Measurements from ENCODE around the gene CLDN9. TPM values are rescaled to one million over a fixed set of nuclear protein-coding genes. Genes with fewer than 3 reads are reported as not detected.

CLDN9 gene
- total RNA-seq, 2 experiments from 2014 or later: not detected

GRCh38 chr16:3059041-3059722 is 46.5 kb downstream of the CLDN9 start:
- H3K27ac ChIP-seq (ENCODE audit: low read depth in 1 of 2, low read length in 2 of 2): peak overlapping the region; percentile 72 to 74
- H3K9me3 ChIP-seq (ENCODE audit: control insufficient read depth in 1 of 2, insufficient read depth in 1 of 2, low read length in 2 of 2): no peaks in the 10 kb centered on the region
- Mint-ChIP-seq H3K27ac (peak overlapping the region; percentile 83), H3K4me1 (ENCODE audit: low read depth) (peaks cover 60% of the 10 kb centered on the region), H3K36me3 (ENCODE audit: low read depth) (peaks cover 18% of the 10 kb centered on the region), H3K9me3 (no peaks in the 10 kb centered on the region), H3K27me3 (no peaks in the 10 kb centered on the region), H3K4me3 (peak overlapping the region; percentile 95)
- ChIA-PET POLR2A (interaction anchor here (0.9 to 5.4 kb wide), 18 partner anchors 9 to 140 kb away, joined by 3 to 70 read pairs (median 5); partner anchors contain the start of genes ZNF213 and ZSCAN10), CTCF (interaction anchor here (0.7 to 3.1 kb wide), 29 partner anchors 11 to 224 kb away, joined by 3 to 62 read pairs (median 5); partner anchors contain the start of genes TNFRSF12A and ZNF213)
- peaks cover 84% of the 10 kb centered on the region for H3K4me1 ChIP-seq (ENCODE audit: insufficient read depth, low read length)
- DNase-seq: peak; percentile 70 to 95 (median 86)
- no peaks in the 10 kb centered on the region for H3K27me3 ChIP-seq (ENCODE audit: control insufficient read depth in 1 of 2, insufficient read depth in 2 of 2, low read length in 2 of 2)
- TF ChIP-seq CTCF (IDR thresholded peaks at IDR 0.05): peak; percentile 88
- peak overlapping the region; percentile 87 for H3K4me3 ChIP-seq (ENCODE audit: low read length)
- peak; percentile 88 for ATAC-seq (ENCODE audit: poor library complexity)
- peaks cover 3% of the 10 kb centered on the region for H3K36me3 ChIP-seq (ENCODE audit: insufficient read depth, low read length)
- intact Hi-C loops (cut with DNase I, micrococcal nuclease): loop anchor here (1.0 to 5.0 kb wide), 6 partner anchors 35 to 108 kb away; no protein-coding TSS in a partner anchor

GRCh38 chr16:3059723-3060242 is 47.1 kb downstream of the CLDN9 start:
- Histone ChIP-seq H3K4me1 (ENCODE audit: insufficient read depth, low read length) (peaks cover 84% of the 10 kb centered on the region), H3K36me3 (ENCODE audit: insufficient read depth, low read length) (peaks cover 3% of the 10 kb centered on the region), H3K27me3 (ENCODE audit: control insufficient read depth in 1 of 2, insufficient read depth in 2 of 2, low read length in 2 of 2) (no peaks in the 10 kb centered on the region), H3K4me3 (ENCODE audit: low read length) (peak overlapping the region; percentile 87), H3K9me3 (ENCODE audit: control insufficient read depth in 1 of 2, insufficient read depth in 1 of 2, low read length in 2 of 2) (no peaks in the 10 kb centered on the region), H3K27ac (ENCODE audit: low read depth in 1 of 2, low read length in 2 of 2) (peak overlapping the region; percentile 64 to 74)
- intact Hi-C loops (cut with DNase I, micrococcal nuclease): loop anchor here (1.0 to 5.0 kb wide), 6 partner anchors 35 to 107 kb away; no protein-coding TSS in a partner anchor
- TF ChIP-seq CTCF (IDR thresholded peaks at IDR 0.05): no peak
- ChIA-PET CTCF (interaction anchor here (0.7 to 3.1 kb wide), 19 partner anchors 12 to 101 kb away, joined by 3 to 62 read pairs (median 4); partner anchors contain the start of genes TNFRSF12A and ZNF213), POLR2A (interaction anchor here (0.9 to 5.4 kb wide), 12 partner anchors 11 to 139 kb away, joined by 3 to 70 read pairs (median 6); partner anchors contain the start of genes ZNF213 and ZSCAN10)
- ATAC-seq (ENCODE audit: poor library complexity) (no peak), DNase-seq (no peak)
- Mint-ChIP-seq H3K27me3 (no peaks in the 10 kb centered on the region), H3K36me3 (ENCODE audit: low read depth) (peaks cover 15% of the 10 kb centered on the region), H3K9me3 (no peaks in the 10 kb centered on the region), H3K4me3 (peak overlapping the region; percentile 95), H3K27ac (peak overlapping the region; percentile 83), H3K4me1 (ENCODE audit: low read depth) (peaks cover 64% of the 10 kb centered on the region)

- Histone ChIP-seq H3K4me1 (ENCODE audit: insufficient read depth, low read length) (peaks cover 84% of the 10 kb centered on the region), H3K27ac (ENCODE audit: low read depth in 1 of 2, low read length in 2 of 2) (no peak overlapping the region), H3K9me3 (ENCODE audit: control insufficient read depth in 1 of 2, insufficient read depth in 1 of 2, low read length in 2 of 2) (no peaks in the 10 kb centered on the region), H3K27me3 (ENCODE audit: control insufficient read depth in 1 of 2, insufficient read depth in 2 of 2, low read length in 2 of 2) (no peaks in the 10 kb centered on the region), H3K36me3 (ENCODE audit: insufficient read depth, low read length) (peaks cover 3% of the 10 kb centered on the region), H3K4me3 (ENCODE audit: low read length) (no peak overlapping the region)
- Mint-ChIP-seq H3K27me3 (no peaks in the 10 kb centered on the region), H3K4me3 (peak overlapping the region; percentile 95), H3K9me3 (no peaks in the 10 kb centered on the region), H3K36me3 (ENCODE audit: low read depth) (peaks cover 13% of the 10 kb centered on the region), H3K4me1 (ENCODE audit: low read depth) (peaks cover 61% of the 10 kb centered on the region), H3K27ac (peak overlapping the region; percentile 83)
- POLR2A ChIA-PET: interaction anchor here (0.9 to 5.4 kb wide), 11 partner anchors 10 to 139 kb away, joined by 3 to 70 read pairs (median 7); partner anchors contain the start of genes ZNF213 and ZSCAN10
- intact Hi-C loops (cut with DNase I, micrococcal nuclease): no loop called here
- CTCF ChIA-PET: interaction anchor here (0.7 to 3.1 kb wide), 9 partner anchors 12 to 106 kb away, joined by 3 to 62 read pairs (median 3); partner anchors contain the start of genes TNFRSF12A and ZNF213
- no peak for TF ChIP-seq CTCF (IDR thresholded peaks at IDR 0.05)
- DNase-seq: peak in 1 of 14 experiments; percentile 19
- ATAC-seq (ENCODE audit: poor library complexity): no peak
Observed at GRCh38 chr16:3060339-3061127, 47.8 kb downstream of the CLDN9 start.

Data from CD4-positive, alpha-beta T cell (primary cell).